Muscle layer of duodenum (tissue), 2 donors: Measurements from ENCODE around the gene BIK.

Experiments used
- H3K27ac ChIP-seq: one replicate; pipeline ENCODE4 v1.7.0; 2013; ENCODE audit warnings: mild to moderate bottlenecking, low read length
- H3K27me3 ChIP-seq: one replicate; pipeline ENCODE4 v1.7.0; 2013; ENCODE audit warnings: low read depth, mild to moderate bottlenecking, control low read depth, low read length
- H3K36me3 ChIP-seq, 2 donors: one replicate each; pipeline ENCODE4 v1.7.0; 2013; ENCODE audit warnings: low read length in 2 of 2, control low read depth in 1 of 2, mild to moderate bottlenecking in 1 of 2; ENCODE audit not compliant: insufficient read depth in 2 of 2, control insufficient read depth in 1 of 2
- H3K4me1 ChIP-seq, 2 donors: one replicate each; pipeline ENCODE4 v1.7.0; 2013; ENCODE audit warnings: low read length in 2 of 2, mild to moderate bottlenecking in 2 of 2, control low read depth in 1 of 2, moderate library complexity in 1 of 2; ENCODE audit not compliant: insufficient read depth in 2 of 2, control insufficient read depth in 1 of 2
- H3K4me3 ChIP-seq, 2 donors: one replicate each; pipeline ENCODE4 v1.7.0; 2013; ENCODE audit warnings: low read length in 2 of 2, low read depth in 1 of 2, mild to moderate bottlenecking in 1 of 2
- H3K9me3 ChIP-seq, 2 donors: one replicate each; pipeline ENCODE4 v1.7.0; 2013; ENCODE audit warnings: low read length in 2 of 2, control low read depth in 1 of 2, mild to moderate bottlenecking in 1 of 2; ENCODE audit not compliant: control insufficient read depth in 1 of 2
- donor health status: healthy.

The BIK gene

DNA sequence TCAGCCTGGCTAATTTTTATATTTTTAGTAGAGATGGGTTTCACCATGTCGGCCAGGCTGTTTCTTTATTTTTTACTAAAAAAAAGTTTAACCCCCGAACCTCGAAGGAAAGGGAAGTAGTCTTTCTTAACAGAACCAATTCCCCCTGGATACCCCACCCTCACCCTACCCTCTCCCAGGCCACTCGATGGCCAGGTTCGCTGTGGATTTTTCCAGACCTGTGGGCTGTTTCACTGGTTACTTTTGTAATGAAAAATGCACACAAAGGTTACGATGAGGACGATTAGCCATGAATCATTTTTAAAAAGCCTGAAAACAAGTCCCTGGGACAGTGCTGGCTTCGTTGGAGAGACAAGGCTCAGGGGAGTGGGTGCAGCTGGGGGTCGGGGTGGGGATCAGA is 43.3 kb downstream of the BIK start:
- no peaks in the 10 kb centered on the region for H3K36me3 ChIP-seq
- H3K4me3 ChIP-seq: no peak overlapping the region
- H3K27ac ChIP-seq: no peak overlapping the region
- H3K27me3 ChIP-seq: no peaks in the 10 kb centered on the region
- peaks cover 0 to 19% of the 10 kb centered on the region in 2 donors for H3K4me1 ChIP-seq
- H3K9me3 ChIP-seq: no peaks in the 10 kb centered on the region

GRCh38 chr22:43154887-43155536 is 44.5 kb downstream of the BIK start:
- H3K4me3 ChIP-seq: no peak overlapping the region
- no peaks in the 10 kb centered on the region for H3K27me3 ChIP-seq
- H3K27ac ChIP-seq: no peak overlapping the region
- peaks cover 0 to 19% of the 10 kb centered on the region in 2 donors for H3K4me1 ChIP-seq
- H3K9me3 ChIP-seq: no peaks in the 10 kb centered on the region
- no peaks in the 10 kb centered on the region for H3K36me3 ChIP-seq

DNA sequence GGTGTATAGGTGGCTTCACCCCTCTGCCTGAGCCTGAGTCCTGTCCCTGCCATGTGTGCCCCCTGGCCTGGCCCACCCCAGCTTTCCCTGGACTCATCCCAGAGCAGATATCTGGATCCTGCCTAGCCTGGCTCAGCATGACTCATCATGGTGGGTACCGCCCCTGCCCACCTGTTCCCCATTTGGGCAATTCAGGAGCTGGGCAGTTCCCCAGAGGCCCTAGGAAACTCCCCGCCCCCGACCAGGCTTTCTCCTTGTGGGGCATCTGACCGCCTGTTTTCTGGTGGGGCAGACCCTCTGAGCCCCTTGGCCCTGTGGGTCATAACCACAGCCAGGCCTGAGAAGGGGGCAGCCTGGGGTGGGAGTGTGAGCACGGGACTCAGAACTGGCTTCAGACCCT is 45.2 kb downstream of the BIK start:
- peaks cover 0 to 16% of the 10 kb centered on the region in 2 donors for H3K4me1 ChIP-seq
- no peak overlapping the region for H3K27ac ChIP-seq
- H3K36me3 ChIP-seq: peaks cover 0 to 2% of the 10 kb centered on the region in 2 donors
- H3K4me3 ChIP-seq: no peak overlapping the region
- no peaks in the 10 kb centered on the region for H3K9me3 ChIP-seq
- no peaks in the 10 kb centered on the region for H3K27me3 ChIP-seq

- Histone ChIP-seq H3K4me1 (peaks cover 0 to 16% of the 10 kb centered on the region in 2 donors), H3K4me3 (no peak overlapping the region), H3K36me3 (peaks cover 0 to 7% of the 10 kb centered on the region in 2 donors), H3K9me3 (no peaks in the 10 kb centered on the region), H3K27ac (no peak overlapping the region), H3K27me3 (no peaks in the 10 kb centered on the region)
Measured at GRCh38 chr22:43156413-43156812, 45.9 kb downstream of the BIK start.

DNA sequence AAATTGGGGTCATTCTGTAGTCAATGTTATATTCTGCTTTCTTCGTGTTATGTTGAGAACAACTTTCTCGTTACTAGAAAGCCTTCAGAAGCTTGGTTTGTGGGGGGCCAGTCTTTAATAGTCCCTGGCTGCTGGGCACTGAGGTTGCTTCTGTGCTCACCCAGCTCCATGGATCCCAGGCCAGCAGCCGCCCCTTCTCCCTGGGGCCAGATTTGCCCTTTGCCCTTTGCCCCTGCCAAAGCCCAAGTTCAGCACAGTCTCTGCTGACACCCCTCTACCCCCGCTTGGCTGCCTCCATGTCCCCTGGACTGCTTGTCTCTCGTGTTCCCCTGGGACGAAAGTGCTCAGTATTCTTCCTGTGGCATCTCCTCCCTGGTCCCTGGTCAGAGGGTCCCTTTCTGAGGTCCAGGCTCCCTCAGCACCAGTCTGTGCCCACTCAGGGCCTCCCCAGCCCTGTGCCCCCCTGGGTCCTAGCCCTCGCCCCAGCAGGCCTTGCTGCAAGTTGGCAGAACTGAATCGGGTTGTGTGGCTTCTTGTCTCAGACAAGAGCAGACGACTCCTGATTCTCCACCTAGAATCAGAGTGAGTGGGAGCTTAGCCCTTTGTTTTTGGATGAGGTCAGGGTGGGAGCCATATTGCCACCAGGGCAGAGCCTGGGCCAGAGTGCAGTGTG is 47.5 kb downstream of the BIK start:
- Histone ChIP-seq H3K27me3 (no peaks in the 10 kb centered on the region), H3K27ac (no peak overlapping the region), H3K4me3 (no peak overlapping the region), H3K36me3 (peaks cover 0 to 16% of the 10 kb centered on the region in 2 donors), H3K9me3 (no peaks in the 10 kb centered on the region), H3K4me1 (peaks cover 0 to 9% of the 10 kb centered on the region in 2 donors)

DNA sequence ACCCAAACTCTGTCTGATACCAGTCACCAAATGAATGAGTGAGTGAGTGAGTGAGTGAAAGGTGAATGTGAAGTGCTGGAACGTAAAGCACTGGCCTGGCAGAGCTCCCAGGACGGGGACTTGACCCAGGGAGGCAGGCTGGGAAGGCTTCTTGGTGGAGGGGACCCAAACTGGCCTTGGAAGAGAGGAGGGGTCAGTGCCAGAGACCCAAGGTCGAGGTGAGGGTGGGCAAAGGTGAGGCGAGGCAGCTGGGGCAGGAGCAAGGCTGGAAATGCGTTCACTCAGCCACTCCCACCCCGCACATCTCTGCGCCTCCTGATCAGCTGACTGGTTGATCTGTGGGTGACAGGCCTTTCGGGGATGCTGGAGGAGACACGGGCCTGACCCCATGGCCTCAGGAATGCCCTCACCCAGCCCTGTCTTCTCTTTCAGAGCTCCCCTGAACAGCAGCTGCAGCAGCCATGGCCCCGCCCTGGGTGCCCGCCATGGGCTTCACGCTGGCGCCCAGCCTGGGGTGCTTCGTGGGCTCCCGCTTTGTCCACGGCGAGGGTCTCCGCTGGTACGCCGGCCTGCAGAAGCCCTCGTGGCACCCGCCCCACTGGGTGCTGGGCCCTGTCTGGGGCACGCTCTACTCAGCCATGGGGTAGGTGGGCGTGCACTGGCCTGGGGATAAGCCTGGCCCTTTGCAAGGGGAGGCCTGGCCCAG is 48.4 kb downstream of the BIK start:
- Histone ChIP-seq H3K27me3 (no peaks in the 10 kb centered on the region), H3K4me1 (peaks cover 0 to 12% of the 10 kb centered on the region in 2 donors), H3K4me3 (no peak overlapping the region), H3K9me3 (no peaks in the 10 kb centered on the region), H3K36me3 (peaks cover 0 to 16% of the 10 kb centered on the region in 2 donors), H3K27ac (no peak overlapping the region)

GRCh38 chr22:43159484-43160178 is 49.1 kb downstream of the BIK start:
- no peaks in the 10 kb centered on the region for H3K27me3 ChIP-seq
- H3K4me3 ChIP-seq: no peak overlapping the region
- H3K9me3 ChIP-seq: no peaks in the 10 kb centered on the region
- H3K4me1 ChIP-seq: peaks cover 0 to 12% of the 10 kb centered on the region in 2 donors
- H3K27ac ChIP-seq: no peak overlapping the region
- peaks cover 0 to 16% of the 10 kb centered on the region in 2 donors for H3K36me3 ChIP-seq

DNA sequence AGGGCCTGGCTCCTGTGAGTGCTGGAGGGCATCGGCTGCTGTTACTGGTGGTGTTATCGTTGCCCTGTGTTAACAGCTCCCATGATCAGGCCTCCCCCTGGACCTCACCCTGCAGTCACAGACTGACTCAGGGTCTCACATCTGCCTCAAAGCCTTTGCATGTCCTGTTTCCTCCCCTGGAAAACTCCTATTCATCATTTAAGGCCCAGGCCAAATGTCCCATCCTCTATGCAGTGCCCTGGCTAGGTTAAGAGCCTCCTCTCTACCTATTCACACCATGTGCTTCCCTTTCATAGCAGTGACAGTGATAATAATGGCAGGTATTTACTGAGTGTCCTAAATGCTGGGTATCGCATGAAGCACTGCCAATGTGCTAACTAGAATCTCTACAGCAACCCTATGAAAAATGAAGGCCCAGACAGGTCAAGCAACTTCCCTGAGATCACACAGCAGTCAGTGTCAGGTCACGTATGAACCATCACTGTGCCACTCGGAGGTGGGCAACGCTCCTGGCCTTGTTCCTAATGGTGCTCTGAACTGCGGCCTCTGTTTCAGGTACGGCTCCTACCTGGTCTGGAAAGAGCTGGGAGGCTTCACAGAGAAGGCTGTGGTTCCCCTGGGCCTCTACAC is 50.1 kb downstream of the BIK start:
- H3K4me3 ChIP-seq: no peak overlapping the region
- peaks cover 0 to 10% of the 10 kb centered on the region in 2 donors for H3K4me1 ChIP-seq
- peaks cover 0 to 16% of the 10 kb centered on the region in 2 donors for H3K36me3 ChIP-seq
- no peaks in the 10 kb centered on the region for H3K27me3 ChIP-seq
- H3K27ac ChIP-seq: no peak overlapping the region
- no peaks in the 10 kb centered on the region for H3K9me3 ChIP-seq

DNA sequence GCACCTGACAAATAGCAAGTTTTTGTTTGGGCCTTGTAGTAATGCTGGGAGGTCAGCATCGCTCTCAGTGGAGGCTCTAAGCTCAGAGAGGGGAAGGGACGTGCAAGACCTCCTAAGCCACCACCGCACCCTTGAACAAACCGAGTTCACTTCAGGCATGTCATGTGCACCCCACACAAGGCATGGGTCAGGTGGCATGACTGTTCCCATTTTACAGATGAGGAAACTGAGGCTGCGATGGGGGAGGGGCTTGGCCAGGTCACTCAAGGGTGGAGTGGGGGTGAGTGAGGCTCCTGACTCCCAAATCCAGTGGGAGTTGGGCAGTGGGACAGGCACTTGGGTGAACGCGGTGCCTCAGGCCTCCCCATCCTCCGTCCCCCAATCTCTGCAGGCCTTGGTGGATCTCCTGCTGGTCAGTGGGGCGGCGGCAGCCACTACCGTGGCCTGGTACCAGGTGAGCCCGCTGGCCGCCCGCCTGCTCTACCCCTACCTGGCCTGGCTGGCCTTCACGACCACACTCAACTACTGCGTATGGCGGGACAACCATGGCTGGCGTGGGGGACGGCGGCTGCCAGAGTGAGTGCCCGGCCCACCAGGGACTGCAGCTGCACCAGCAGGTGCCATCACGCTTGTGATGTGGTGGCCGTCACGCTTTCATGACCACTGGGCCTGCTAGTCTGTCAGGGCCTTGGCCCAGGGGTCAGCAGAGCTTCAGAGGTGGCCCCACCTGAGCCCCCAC is 52.0 kb downstream of the BIK start:
- no peaks in the 10 kb centered on the region for H3K27me3 ChIP-seq
- H3K4me3 ChIP-seq: no peak overlapping the region
- no peaks in the 10 kb centered on the region for H3K9me3 ChIP-seq
- H3K36me3 ChIP-seq: peaks cover under 1 to 25% of the 10 kb centered on the region in 2 donors
- no peak overlapping the region for H3K27ac ChIP-seq
- H3K4me1 ChIP-seq: peaks cover 0 to 10% of the 10 kb centered on the region in 2 donors

GRCh38 chr22:43163241-43163795 is 52.8 kb downstream of the BIK start:
- no peaks in the 10 kb centered on the region for H3K27me3 ChIP-seq
- H3K9me3 ChIP-seq: no peaks in the 10 kb centered on the region
- no peak overlapping the region for H3K4me3 ChIP-seq
- no peak overlapping the region for H3K27ac ChIP-seq
- peaks cover 4 to 31% of the 10 kb centered on the region in 2 donors for H3K36me3 ChIP-seq
- peaks cover 0 to 10% of the 10 kb centered on the region in 2 donors for H3K4me1 ChIP-seq
